ENCODE measurements around the gene LUC7L.

The LUC7L gene

GRCh38 chr16:200388-200787 lies 28.9 kb downstream of the LUC7L start:
- TF ChIP-seq CTCF (IDR thresholded peaks at IDR 0.05) = no peak
- Mint-ChIP-seq H3K36me3 (ENCODE audit: low read depth) (peaks cover 84% of the 10 kb centered on the region), H3K4me3 (no peak overlapping the region), H3K4me1 (no peaks in the 10 kb centered on the region), H3K27me3 (ENCODE audit: low read depth, poor library complexity) (no peaks in the 10 kb centered on the region), H3K27ac (no peak overlapping the region), H3K9me3 (no peaks in the 10 kb centered on the region)
- no peak for DNase-seq

GRCh38 chr16:194516-194915 lies 34.7 kb downstream of the LUC7L start:
- no peak for DNase-seq
- Mint-ChIP-seq H3K27ac (no peak overlapping the region), H3K9me3 (no peaks in the 10 kb centered on the region), H3K4me1 (no peaks in the 10 kb centered on the region), H3K36me3 (ENCODE audit: low read depth) (peaks cover 82% of the 10 kb centered on the region), H3K27me3 (ENCODE audit: low read depth, poor library complexity) (no peaks in the 10 kb centered on the region), H3K4me3 (no peak overlapping the region)
- TF ChIP-seq CTCF (IDR thresholded peaks at IDR 0.05) = no peak

DNA sequence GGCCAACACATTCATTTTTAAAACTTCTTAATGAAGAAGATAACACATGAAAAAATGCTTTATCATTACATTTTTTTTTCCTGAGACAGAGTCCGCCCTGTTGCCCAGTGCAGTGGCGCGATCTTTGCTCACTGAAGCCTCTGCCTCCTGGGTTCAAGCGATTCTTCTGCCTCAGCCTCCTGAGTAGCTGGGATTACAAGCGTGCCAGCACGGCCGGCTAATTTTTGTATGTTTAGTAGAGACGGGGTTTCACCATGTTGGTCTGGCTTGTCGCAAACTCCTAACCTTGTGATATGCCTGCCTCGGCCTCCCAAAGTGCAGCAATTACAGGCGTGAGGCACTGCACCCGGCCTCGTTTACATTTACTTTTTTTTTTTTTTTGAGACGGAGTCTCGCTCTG lies 35.8 kb downstream of the LUC7L start:
- no peaks in the 10 kb centered on the region for H3K4me1 Mint-ChIP-seq
- no peaks in the 10 kb centered on the region for H3K27me3 Mint-ChIP-seq (ENCODE audit: low read depth, poor library complexity)
- DNase-seq = no peak
- H3K27ac Mint-ChIP-seq = no peak overlapping the region
- H3K9me3 Mint-ChIP-seq = no peaks in the 10 kb centered on the region
- peaks cover 82% of the 10 kb centered on the region for H3K36me3 Mint-ChIP-seq (ENCODE audit: low read depth)
- no peak overlapping the region for H3K4me3 Mint-ChIP-seq
- TF ChIP-seq CTCF (IDR thresholded peaks at IDR 0.05) = no peak

GRCh38 chr16:192686-193085 lies 36.6 kb downstream of the LUC7L start:
- TF ChIP-seq CTCF (IDR thresholded peaks at IDR 0.05) = no peak
- H3K36me3 Mint-ChIP-seq (ENCODE audit: low read depth) = peaks cover 75% of the 10 kb centered on the region
- H3K9me3 Mint-ChIP-seq = no peaks in the 10 kb centered on the region
- H3K27ac Mint-ChIP-seq = peak overlapping the region; percentile 83
- DNase-seq = no peak
- no peak overlapping the region for H3K4me3 Mint-ChIP-seq
- H3K27me3 Mint-ChIP-seq (ENCODE audit: low read depth, poor library complexity) = no peaks in the 10 kb centered on the region
- H3K4me1 Mint-ChIP-seq = no peaks in the 10 kb centered on the region

DNA sequence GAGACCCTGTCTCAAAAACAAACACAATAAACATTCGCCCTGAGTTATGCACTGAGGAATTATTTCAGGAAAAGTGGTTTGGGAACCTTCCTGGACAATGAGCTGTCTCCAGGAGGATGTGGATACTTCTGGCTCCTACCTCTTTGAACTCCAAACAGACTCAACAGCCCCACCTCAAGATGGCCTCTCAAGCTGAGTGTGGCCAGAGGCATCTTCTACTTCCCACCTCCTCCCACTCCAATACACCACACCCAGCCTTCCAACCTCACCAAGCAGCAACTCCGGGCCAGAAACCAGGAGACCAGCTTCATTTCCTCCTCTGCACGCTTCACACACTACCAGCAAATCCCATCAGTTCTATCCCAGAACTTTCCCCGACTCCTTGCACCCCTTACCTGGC lies 37.4 kb downstream of the LUC7L start:
- peaks cover 76% of the 10 kb centered on the region for H3K36me3 Mint-ChIP-seq (ENCODE audit: low read depth)
- no peaks in the 10 kb centered on the region for H3K4me1 Mint-ChIP-seq
- H3K27me3 Mint-ChIP-seq (ENCODE audit: low read depth, poor library complexity) = no peaks in the 10 kb centered on the region
- H3K27ac Mint-ChIP-seq = peak overlapping the region; percentile 31
- H3K9me3 Mint-ChIP-seq = no peaks in the 10 kb centered on the region
- TF ChIP-seq CTCF (IDR thresholded peaks at IDR 0.05) = no peak
- no peak for DNase-seq
- H3K4me3 Mint-ChIP-seq = no peak overlapping the region

GRCh38 chr16:189604-190186 lies 39.6 kb downstream of the LUC7L start:
- peaks cover 70% of the 10 kb centered on the region for H3K36me3 Mint-ChIP-seq (ENCODE audit: low read depth)
- H3K9me3 Mint-ChIP-seq = no peaks in the 10 kb centered on the region
- no peak overlapping the region for H3K27ac Mint-ChIP-seq
- H3K4me1 Mint-ChIP-seq = no peaks in the 10 kb centered on the region
- H3K27me3 Mint-ChIP-seq (ENCODE audit: low read depth, poor library complexity) = no peaks in the 10 kb centered on the region
- H3K4me3 Mint-ChIP-seq = no peak overlapping the region
- DNase-seq = no peak
- TF ChIP-seq CTCF (IDR thresholded peaks at IDR 0.05) = no peak

All from nephron progenitor cell (in vitro differentiated cells).